Stomach (tissue), 9 donors: ENCODE results near the gene HEPH. TPM values are rescaled to one million over a fixed set of nuclear protein-coding genes. Genes with fewer than 3 reads are reported as not detected.

ENCODE experiments used
- DNase-seq, 2 donors: peaks; one replicate each; pipeline versions ENCODE4 v3.0.0 to v3.0.0-alpha.2; 2013 to 2019
- H3K27ac ChIP-seq, 5 donors: fragments of 200-600 bp in 4 of 5; sonication (generic) in 4 of 5; one replicate each; pipeline ENCODE4 v1.5.1; 2013 to 2019; ENCODE audit warnings: mild to moderate bottlenecking in 1 of 5, moderate library complexity in 1 of 5
- H3K27me3 ChIP-seq, 3 donors: fragments of 200-600 bp; sonication (generic); one replicate each; pipeline ENCODE4 v1.5.1; 2017 to 2019; ENCODE audit warnings: mixed run types in 1 of 3
- H3K36me3 ChIP-seq, 4 donors: fragments of 200-600 bp; sonication (generic); 1 replicate in 3 of 4; 2 replicates in 1 of 4; pipeline ENCODE4 v1.5.1; 2016 to 2019
- H3K4me1 ChIP-seq, 4 donors: fragments of 200-600 bp; sonication (generic); one replicate each; pipeline ENCODE4 v1.5.1; 2016 to 2019
- H3K4me3 ChIP-seq, 4 donors: fragments of 200-600 bp; sonication (generic) in 3 of 4; one replicate each; pipeline ENCODE4 v1.5.1; 2016 to 2019; ENCODE audit warnings: mild to moderate bottlenecking in 1 of 4
- H3K9me3 ChIP-seq, 4 donors: fragments of 200-600 bp; sonication (generic); one replicate each; pipeline ENCODE4 v1.5.1; 2016 to 2019
- CTCF ChIP-seq, 7 experiments: fragments of 450-650 bp in 4 of 7; fragments of 200-600 bp in 3 of 7; sonication (generic) in 3 of 7; IDR thresholded peaks; one replicate each; pipeline ENCODE4 v1.5.1; 2016 to 2019; ENCODE audit warnings: antibody characterized with exemption in 7 of 7, control low read depth in 2 of 7, mild to moderate bottlenecking in 1 of 7
- EP300 ChIP-seq: sonication (generic); formaldehyde crosslinking; IDR thresholded peaks from one replicate; pipeline ENCODE4 v1.6.1; 2017; ENCODE audit warnings: antibody characterized with exemption
- POLR2A ChIP-seq, 4 donors: fragments of 450-650 bp; IDR thresholded peaks; one replicate each; pipeline ENCODE4 v1.6.1; 2016; ENCODE audit warnings: antibody characterized with exemption in 4 of 4, control low read depth in 2 of 4, mild to moderate bottlenecking in 1 of 4, moderate library complexity in 1 of 4
- POLR2AphosphoS5 ChIP-seq, 3 donors: sonication (generic); formaldehyde crosslinking; IDR thresholded peaks; one replicate each; pipeline ENCODE4 v1.6.1; 2016; ENCODE audit warnings: antibody characterized with exemption in 3 of 3
- WGBS, 5 donors: extraction: QIAGEN DNeasy Blood & Tissue Kit in 3 of 5; methylation state at CpG; one replicate each; pipeline versions ENCODE4 v1.1.5 to v1.1.7; 2013 to 2018; 5-methylcytosine and 5-hydroxymethylcytosine counted together
- intact Hi-C: fragments of 100-400 bp; cut with DNase I; formaldehyde crosslinking; loops from one replicate; pipeline ENCODE4 v1.15.1; 2023; ENCODE audit warnings: low total_unique reads
- polyA plus RNA-seq, 3 donors: library from polyadenylated mRNA; stranded (reverse); fragments of 200-250 nt; gene quantifications; one replicate each; pipeline ENCODE4 v1.2.3, GENCODE V29; 2013
- total RNA-seq, 5 donors: library from RNA; depleted of rRNA; stranded (reverse); fragments of >200 nt; gene quantifications; one replicate each; pipeline versions ENCODE4 v1.1.0 to v1.2.3, GENCODE V29; 2014 to 2016
- donor health status: healthy with polysubstance abuse.
- donor health status: Bipolar disorder and iron deficiency.
- donor health status: healthy.

The HEPH gene
- total and polyA plus RNA-seq, 8 donors, result 0.93 to 94.7 (median 12.4) TPM

- Histone ChIP-seq H3K9me3 (peaks cover 0 to 6% (median 0%) of the 10 kb centered on the region in 4 donors), H3K27me3 (no peaks in the 10 kb centered on the region), H3K27ac (no peak overlapping the region), H3K36me3 (no peaks in the 10 kb centered on the region), H3K4me1 (no peaks in the 10 kb centered on the region), H3K4me3 (no peak overlapping the region)
- WGBS, 5 donors, result 64 to 86% (median 81%) methylated on average over 1 of the region's 1 CpG
- intact Hi-C loops, result no loop called here
- DNase-seq, result no peak
- TF ChIP-seq POLR2A (IDR thresholded peaks at IDR 0.05) (no peak), EP300 (no peak), CTCF (IDR thresholded peaks at IDR 0.05) (no peak), POLR2AphosphoS5 (IDR thresholded peaks at IDR 0.05) (no peak)
Measured at GRCh38 chrX:66142351-66142750, 21.7 kb upstream of the HEPH start.

GRCh38 chrX:66144258-66144657 lies 19.8 kb upstream of the HEPH start:
- no peak overlapping the region for H3K27ac ChIP-seq
- TF ChIP-seq EP300, result no peak
- no peak for TF ChIP-seq POLR2A (IDR thresholded peaks at IDR 0.05)
- no peak for TF ChIP-seq CTCF (IDR thresholded peaks at IDR 0.05)
- TF ChIP-seq POLR2AphosphoS5 (IDR thresholded peaks at IDR 0.05), result no peak
- 37 to 73% (median 63%) methylated on average over 2 of the region's 2 CpGs for WGBS, 5 donors
- no peaks in the 10 kb centered on the region for H3K27me3 ChIP-seq
- intact Hi-C loops, result no loop called here
- DNase-seq, result no peak
- no peaks in the 10 kb centered on the region for H3K4me1 ChIP-seq
- no peak overlapping the region for H3K4me3 ChIP-seq
- H3K36me3 ChIP-seq, result no peaks in the 10 kb centered on the region
- peaks cover 0 to 6% (median 0%) of the 10 kb centered on the region in 4 donors for H3K9me3 ChIP-seq

GRCh38 chrX:66149519-66149918 lies 14.5 kb upstream of the HEPH start:
- intact Hi-C loops, result no loop called here
- Histone ChIP-seq H3K27ac (no peak overlapping the region), H3K4me1 (no peaks in the 10 kb centered on the region), H3K27me3 (no peaks in the 10 kb centered on the region), H3K4me3 (no peak overlapping the region), H3K36me3 (no peaks in the 10 kb centered on the region), H3K9me3 (no peaks in the 10 kb centered on the region)
- no peak for TF ChIP-seq EP300
- 85 to 94% (median 91%) methylated on average over 1 of the region's 1 CpG for WGBS, 5 donors
- no peak for DNase-seq

- TF ChIP-seq POLR2AphosphoS5 (IDR thresholded peaks at IDR 0.05) (no peak), CTCF (IDR thresholded peaks at IDR 0.05) (no peak), EP300 (no peak), POLR2A (IDR thresholded peaks at IDR 0.05) (no peak)
- H3K27me3 ChIP-seq, result no peaks in the 10 kb centered on the region
- DNase-seq, result no peak
- intact Hi-C loops, result no loop called here
- H3K27ac ChIP-seq, result no peak overlapping the region
- H3K4me3 ChIP-seq, result no peak overlapping the region
- no peaks in the 10 kb centered on the region for H3K9me3 ChIP-seq
- H3K4me1 ChIP-seq, result no peaks in the 10 kb centered on the region
- no peaks in the 10 kb centered on the region for H3K36me3 ChIP-seq
Measured at GRCh38 chrX:66150163-66150562, 13.9 kb upstream of the HEPH start.

- Histone ChIP-seq H3K9me3 (no peaks in the 10 kb centered on the region), H3K4me1 (peaks cover 0 to 3% (median 0%) of the 10 kb centered on the region in 4 donors), H3K4me3 (no peak overlapping the region), H3K27me3 (no peaks in the 10 kb centered on the region), H3K36me3 (no peaks in the 10 kb centered on the region), H3K27ac (no peak overlapping the region)
- WGBS, 5 donors, result 40 to 64% (median 55%) methylated on average over 2 of the region's 2 CpGs
- intact Hi-C loops, result no loop called here
- TF ChIP-seq POLR2AphosphoS5 (IDR thresholded peaks at IDR 0.05) (no peak), POLR2A (IDR thresholded peaks at IDR 0.05) (no peak), CTCF (IDR thresholded peaks at IDR 0.05) (no peak), EP300 (no peak)
- DNase-seq, result peak in 1 of 2 donors; percentile 67
Measured at GRCh38 chrX:66162331-66162822, 1.7 kb upstream of the HEPH start.
